ENCODE data around the gene ZNF362.

DNA sequence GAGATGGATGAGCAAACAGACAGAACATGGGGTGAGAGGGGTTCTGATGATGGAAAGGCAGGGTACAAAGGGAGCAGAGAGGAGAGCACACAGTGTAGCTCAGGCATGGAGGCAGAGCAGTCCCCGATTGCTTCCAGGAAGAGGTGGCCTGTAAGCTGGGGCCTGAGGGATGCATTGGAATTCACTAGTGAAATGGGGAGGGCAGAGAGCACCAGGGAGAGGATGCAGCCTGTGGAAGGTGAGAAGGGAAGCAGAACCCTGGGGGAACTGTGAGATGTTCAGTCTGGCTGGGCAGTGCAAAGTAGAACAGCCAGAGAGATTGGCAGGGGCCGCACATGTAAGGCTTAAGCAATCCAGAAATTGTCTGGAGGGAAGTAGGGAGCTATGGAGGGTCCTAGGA is 12.2 kb downstream of the ZNF362 start:
- TF ChIP-seq, protein P1, sequence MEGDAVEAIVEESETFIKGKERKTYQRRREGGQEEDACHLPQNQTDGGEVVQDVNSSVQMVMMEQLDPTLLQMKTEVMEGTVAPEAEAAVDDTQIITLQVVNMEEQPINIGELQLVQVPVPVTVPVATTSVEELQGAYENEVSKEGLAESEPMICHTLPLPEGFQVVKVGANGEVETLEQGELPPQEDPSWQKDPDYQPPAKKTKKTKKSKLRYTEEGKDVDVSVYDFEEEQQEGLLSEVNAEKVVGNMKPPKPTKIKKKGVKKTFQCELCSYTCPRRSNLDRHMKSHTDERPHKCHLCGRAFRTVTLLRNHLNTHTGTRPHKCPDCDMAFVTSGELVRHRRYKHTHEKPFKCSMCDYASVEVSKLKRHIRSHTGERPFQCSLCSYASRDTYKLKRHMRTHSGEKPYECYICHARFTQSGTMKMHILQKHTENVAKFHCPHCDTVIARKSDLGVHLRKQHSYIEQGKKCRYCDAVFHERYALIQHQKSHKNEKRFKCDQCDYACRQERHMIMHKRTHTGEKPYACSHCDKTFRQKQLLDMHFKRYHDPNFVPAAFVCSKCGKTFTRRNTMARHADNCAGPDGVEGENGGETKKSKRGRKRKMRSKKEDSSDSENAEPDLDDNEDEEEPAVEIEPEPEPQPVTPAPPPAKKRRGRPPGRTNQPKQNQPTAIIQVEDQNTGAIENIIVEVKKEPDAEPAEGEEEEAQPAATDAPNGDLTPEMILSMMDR (IDR thresholded peaks at IDR 0.05), result no peak
- no peak for TF ChIP-seq POLR2A (IDR thresholded peaks at IDR 0.05)

Data from thyroid gland (tissue), 4 donors.